Measurements from ENCODE around the gene AHCY. TPM values are rescaled to one million over a fixed set of nuclear protein-coding genes. Genes with fewer than 3 reads are reported as not detected.
A peak's percentile ranks its signal among the peaks of the same experiment; 100 is the strongest.
"Not testable (repeated sequence)": the region's sequence is repeated elsewhere in the genome, so short reads cannot be mapped to it uniquely, and the experiment has no call there.

Gene AHCY
- total RNA-seq, 1 donor from 2014 or later, result 95.6 TPM

GRCh38 chr20:34322267-34323105 is 19.3 kb upstream of the AHCY start:
- no peak for DNase-seq

DNA sequence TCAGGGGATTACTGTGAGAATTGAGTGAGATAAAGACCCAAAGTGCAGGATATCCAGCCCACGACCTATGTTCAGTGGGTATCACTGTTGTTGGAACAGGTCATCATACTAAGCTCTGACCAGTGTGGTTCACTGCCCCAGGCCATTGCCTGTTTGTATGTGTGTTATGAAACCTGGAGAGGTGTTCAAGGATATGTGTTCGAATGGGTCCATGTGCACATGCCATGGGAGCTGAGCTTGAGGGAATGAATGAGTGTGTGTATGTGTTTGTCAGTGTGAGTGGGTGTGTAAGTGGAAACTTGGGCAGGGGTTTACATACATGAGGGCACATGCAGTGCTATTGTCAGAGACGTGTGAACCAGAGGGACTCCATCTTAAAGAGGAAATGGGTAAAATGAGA is 17.7 kb upstream of the AHCY start:
- DNase-seq, result no peak

DNA sequence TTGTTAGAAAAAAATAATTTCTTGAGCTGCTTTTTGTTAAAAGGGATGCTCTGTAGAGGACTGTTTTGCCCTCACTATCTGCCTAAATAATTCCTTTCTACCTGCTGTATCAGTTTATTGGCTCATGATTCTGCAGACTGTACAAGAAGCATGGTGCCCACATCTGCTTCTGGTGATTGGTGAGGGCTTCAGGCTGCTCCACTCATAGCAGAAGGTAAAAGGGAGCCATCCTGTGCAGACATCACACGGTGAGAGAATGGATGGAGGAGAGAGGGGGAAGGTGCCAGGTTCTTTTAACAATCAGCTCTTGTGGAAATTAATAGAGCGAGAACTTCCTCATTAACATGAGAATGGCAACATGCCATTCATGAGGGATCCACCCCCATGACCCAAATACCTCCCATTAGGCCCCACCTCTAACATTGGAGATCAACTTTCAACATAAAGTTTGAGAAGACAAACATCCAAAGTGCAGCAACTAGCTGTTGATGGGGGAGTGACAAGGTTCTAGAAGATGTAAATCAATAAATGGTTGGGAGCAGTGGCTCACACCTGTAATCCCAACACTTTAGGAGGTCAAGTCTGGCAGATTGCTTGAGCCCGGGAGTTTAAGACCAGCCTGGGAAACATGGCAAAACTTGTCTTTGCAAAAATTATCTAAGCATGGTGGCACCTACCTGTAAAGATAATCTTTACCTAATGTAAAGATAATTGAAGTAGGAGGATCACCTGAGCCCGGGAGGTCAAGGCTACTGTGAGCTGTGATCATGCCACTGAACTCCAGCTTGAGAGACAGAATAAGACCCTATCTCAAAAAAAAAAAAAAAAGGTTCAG is 15.7 kb upstream of the AHCY start:
- no peak for DNase-seq

GRCh38 chr20:34316196-34316814 is 13.2 kb upstream of the AHCY start:
- DNase-seq, result no peak

- DNase-seq, result no peak
These were observed 12.1 kb upstream of the AHCY start for GRCh38 chr20:34315236-34315635.

DNA sequence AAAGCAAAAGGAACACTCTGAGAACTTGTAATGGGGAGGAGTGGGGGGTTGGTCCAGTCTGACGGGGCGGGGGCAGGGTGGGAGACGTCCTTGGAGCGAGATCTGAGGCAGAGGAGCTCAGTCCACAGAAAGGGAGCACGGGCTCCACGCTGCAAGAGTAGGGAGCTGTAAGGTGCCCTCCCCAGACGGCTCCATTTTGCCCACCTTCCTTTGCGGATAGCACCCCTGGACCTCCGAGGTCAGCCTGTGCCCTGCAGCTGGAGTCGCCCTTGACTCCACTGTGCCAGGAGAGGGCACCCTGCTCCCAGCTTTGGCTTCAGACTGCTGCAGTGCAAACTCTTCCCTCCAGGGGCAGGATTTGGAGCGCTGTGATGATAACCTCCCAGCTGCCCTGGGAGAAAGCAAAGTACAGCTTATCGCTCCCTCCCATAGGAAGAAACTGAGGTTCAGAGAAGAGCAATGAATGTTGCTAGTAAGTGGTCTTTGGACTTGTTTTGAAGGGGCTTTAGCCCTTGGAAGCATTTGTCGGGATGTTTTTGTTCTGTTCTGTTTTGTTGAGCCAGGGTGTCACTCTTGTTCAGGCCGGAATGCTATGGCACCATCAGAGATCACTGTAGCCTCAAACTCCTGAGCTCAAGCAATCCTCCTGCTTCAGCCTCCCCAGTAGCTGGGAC is 9.5 kb upstream of the AHCY start:
- peak; percentile 93 for DNase-seq

DNA sequence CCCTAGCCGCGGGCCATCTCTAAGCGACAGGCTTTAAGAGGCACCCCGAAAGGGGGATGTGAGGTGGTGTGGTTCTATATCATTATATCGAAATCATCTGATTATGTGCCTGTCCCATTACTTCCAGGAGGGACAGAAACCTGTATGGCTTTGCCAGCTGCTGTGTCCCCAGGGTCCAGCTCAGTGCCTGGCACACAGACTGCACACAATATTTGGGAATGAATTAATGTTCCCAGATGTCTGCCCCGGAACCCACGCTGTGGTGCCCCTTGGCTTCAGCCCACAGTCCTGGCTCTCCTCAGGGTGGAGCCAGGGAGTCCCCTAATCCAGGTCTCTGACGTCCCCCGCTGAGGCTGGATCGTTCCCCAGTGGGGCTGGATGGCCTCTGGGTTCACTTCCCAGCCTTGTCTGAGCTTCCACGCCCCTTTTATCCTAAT is 8.9 kb upstream of the AHCY start:
- DNase-seq, result no peak

GRCh38 chr20:34311118-34312023 is 8.2 kb upstream of the AHCY start:
- DNase-seq, result no peak

DNA sequence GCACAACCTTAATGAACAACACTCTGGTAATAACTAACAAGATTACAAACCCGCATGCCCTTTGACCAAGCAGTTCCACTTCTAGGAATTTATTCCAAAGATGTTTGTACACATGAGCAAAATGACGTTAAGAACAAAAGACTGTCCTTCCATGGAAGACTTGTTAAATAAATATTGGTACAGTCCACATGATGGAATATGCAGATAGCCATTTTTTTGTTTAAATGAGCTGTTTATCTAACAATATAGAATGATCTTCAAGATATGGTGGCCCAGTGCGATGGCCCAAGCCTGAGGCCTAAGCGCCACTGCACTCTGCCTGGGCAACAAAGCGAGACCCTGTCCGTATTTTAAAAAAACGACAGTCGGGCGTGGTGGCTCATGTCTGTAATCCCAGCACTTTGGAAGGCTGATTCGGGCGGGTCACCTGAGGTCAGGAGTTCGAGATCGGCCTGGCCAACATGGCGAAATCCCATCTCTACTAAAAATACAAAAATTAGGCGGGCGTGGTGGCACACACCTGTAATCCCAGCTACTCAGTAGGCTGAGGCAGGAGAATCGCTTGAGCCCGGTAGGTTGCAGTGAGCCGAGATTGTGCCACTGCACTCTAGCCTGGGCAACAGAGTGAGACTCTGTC is 7.4 kb upstream of the AHCY start:
- no peak for DNase-seq

GRCh38 chr20:34309691-34310090 is 6.5 kb upstream of the AHCY start:
- DNase-seq, result no peak

DNA sequence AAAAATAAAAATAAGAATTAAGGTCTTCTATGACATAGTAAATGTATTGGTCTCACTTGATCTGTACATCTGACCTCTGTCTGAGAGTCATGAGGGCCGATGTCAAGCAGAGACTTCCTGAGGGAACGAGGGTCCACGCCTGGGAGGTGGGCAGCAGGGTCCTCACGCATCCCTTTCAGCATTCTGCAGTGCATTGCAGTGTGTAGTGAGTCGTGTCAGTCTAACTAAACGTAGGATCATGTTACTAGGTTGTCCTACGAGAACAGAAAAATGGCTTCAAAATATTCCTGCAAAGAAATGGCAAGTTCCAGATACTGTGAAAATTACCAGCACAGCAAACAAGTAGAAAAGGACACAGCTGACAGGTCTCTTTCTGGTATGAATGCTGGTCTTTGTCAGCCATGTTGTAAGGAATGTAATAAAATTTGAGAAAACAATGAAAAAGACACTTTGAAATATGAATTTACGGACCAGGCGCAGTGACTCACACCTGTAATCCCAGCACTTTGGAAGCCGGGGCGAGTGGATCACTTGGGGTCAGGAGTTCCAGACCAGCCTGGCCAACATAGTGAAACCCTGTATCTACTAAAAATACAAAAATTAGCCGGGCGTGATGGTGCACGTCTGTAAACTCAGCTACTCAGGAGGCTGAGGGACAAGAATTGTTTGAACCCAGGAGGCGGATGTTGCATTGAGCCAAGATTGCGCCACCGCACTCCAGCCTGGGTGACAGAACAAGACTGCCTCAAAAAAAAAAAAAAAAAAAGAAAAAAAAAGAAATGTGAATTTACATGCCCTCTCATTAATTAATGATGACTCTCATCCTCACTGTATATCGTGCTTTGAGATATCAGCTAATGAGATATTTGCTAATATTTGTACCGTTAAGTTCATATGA is 2.4 kb upstream of the AHCY start:
- DNase-seq, result no peak

GRCh38 chr20:34302312-34302722 is 838 bp downstream of the AHCY start:
- DNase-seq, result no peak

DNA sequence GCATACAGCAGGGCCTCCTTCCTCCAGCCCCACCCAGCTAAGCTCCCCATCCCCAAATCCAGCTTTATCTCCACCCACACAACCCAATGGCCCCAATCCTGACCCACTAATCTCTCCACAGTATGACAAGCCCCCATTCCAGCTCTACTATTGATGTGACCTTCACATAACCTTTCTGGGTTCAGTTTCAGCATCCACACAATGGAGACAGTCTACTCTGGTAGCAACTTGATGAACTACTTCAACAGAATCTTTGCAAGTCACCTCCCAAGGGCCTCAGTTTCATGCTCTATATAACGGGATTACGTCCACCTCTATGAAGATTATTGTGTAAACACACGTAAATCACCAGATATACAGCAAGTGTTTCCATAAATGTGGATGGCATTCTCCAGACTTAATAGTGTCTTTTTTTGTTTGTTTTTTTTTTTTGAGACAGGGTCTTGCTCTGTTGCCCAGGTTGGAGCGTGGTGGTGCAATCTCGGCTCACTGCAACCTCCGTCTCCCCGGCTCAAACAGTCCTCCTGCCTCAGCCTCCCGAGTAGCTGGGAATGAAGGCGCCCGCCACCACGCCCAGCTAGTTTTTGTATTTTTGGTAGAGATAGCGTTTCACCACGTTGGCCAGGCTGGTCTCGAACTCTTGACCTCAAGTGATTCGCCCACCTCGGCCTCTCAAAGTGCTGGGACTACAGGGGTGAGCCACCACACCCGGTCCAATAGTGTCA is 1.4 kb downstream of the AHCY start:
- no peak for DNase-seq

DNA sequence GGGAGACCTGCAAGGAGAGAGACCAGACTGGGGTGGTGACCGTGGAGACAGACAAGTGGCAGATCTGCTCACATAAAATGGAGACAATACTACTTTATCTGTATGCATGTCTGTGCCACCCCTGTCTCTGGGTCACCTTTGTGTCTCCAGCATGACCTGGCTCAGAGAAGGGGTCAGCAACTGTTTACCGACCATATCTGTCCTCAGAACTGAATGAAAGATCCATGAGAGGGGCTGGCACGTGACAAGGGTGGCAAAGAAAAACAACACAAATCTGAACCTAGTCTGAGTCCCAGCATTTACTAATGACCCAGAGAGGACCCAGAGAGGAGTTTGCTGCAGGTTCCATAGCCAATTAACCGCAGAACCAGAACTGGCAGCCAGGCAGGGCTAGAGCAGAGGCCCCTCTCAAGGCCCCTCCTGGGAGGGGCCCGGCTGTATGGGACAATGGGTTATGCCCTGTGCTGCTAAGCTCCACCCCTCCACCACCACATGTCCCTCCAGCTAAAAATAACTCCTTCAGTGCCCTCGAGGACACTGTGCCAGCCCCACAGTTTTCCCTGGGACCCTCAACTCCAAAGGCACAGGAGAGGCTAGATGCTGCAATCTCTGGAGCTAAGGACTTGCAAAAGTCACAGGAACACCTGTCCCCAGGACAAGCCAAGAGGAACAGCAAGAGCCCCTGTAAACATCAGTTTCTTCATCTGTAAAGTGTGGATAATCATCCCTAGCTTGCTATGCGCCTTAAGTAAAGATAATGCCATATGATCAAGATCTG is 2.2 kb downstream of the AHCY start:
- DNase-seq, result no peak

- no peak for DNase-seq
These were observed 2.8 kb downstream of the AHCY start for GRCh38 chr20:34300256-34300806.

- no peak for DNase-seq
These were observed 3.4 kb downstream of the AHCY start for GRCh38 chr20:34299556-34300255.

- DNase-seq, result not testable (repeated sequence)
These were observed 4.8 kb downstream of the AHCY start for GRCh38 chr20:34298294-34298784.
